ENCODE measurements around the gene CCDC120.
A peak's percentile ranks its signal among the peaks of the same experiment; 100 is the strongest.

CCDC120 gene, protein sequence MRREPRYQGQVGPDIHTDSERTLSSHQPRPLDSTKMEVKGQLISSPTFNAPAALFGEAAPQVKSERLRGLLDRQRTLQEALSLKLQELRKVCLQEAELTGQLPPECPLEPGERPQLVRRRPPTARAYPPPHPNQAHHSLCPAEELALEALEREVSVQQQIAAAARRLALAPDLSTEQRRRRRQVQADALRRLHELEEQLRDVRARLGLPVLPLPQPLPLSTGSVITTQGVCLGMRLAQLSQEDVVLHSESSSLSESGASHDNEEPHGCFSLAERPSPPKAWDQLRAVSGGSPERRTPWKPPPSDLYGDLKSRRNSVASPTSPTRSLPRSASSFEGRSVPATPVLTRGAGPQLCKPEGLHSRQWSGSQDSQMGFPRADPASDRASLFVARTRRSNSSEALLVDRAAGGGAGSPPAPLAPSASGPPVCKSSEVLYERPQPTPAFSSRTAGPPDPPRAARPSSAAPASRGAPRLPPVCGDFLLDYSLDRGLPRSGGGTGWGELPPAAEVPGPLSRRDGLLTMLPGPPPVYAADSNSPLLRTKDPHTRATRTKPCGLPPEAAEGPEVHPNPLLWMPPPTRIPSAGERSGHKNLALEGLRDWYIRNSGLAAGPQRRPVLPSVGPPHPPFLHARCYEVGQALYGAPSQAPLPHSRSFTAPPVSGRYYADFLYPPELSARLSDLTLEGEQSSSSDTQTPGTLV

DNA sequence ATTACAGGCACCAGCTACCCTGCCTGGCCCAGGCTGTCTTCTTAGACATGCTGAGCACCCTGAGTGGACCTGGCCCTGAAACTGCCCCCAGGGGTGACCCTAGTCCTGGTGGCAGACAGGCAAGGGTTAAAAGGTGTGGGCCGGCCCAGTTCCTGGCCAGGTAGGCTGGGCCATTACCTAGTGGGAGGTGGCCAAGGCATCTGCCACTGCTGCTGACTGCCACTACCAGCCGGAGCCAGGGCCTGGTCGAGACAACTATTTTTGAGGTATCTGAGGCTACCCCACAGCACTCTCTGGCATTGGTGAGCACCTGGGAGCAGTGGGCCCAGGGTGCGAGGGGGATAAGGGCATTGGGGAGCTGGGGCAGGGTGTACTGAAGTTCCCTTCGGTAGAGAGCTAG, at the start of gene CCDC120:
Gene CCDC120, plus strand, starts transcription at position 206 of the 400 bp plus-strand sequence. CDS start 3,043 bp downstream, outside the sequence.
- no peak for DNase-seq (ENCODE audit: low read depth)

DNA sequence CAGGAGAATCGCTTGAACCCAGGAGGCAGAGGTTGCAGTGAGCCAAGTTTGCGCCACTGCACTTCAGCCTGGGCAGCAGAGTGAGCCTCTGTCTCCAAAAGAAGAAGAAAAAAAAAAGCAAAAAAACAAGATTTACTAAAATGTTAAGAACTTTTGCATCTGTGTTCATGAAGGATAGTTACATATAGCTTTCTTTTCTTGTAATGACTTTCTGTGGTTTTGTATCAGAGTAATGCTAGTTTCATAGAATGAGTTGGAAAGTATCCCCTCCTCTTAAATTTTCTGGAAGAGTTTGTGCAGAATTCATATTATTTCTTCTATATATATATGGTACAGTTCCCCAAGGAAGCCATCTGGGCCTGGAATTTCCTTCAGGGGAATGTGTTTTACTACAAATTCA, 39.7 kb upstream of the CCDC120 start:
- no peak for DNase-seq (ENCODE audit: low read depth)

DNA sequence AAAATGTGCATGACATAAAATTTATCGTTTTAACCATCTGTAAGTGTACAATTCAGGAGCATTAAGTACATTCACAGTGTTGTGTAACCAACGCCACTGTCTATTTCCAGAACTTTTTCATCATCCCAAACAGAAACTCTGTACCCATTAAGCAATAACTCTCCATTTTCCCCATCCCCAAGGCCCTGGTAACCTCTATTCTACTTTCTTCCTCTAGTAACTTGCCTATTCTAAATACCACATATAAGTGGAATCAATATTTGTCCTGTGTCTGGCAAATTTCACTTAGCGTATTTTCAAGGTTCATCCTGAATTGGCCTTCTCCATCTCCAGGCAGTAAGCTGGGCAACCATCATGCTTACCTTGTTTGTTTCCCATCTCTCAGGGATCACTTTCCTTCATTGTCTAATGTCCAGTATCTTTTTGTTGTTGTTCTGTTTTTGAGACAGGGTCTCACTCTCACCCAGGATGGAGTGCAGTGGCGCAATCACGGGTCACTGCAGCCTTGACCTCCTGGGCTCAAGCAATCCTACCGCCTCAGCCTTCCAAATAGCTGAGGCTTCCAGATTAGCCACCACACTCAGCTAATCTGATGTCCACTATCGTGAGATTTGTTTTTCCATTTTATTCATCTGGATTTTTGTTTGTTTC, 39.1 kb upstream of the CCDC120 start:
- no peak for DNase-seq (ENCODE audit: low read depth)

DNA sequence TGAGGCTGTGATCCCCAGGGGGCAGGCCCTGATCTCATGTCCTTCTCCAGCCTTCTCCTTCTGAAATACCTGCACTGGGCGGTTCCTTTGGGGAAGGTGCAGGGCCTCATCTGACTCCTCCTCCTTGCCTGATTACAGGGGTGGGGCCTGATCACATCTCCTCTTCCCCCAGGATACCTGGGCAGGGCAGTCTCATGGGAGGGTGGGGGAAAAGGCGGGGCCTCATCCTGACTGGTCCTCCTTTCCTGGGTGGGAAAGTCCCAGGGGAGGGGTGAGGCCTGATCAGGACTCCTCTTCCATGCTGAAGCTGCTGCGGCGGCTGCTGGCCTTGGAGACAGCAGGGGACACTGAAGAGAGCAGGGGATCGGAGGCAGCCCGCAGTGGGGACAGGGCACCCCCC, 28.9 kb upstream of the CCDC120 start:
- no peak for DNase-seq (ENCODE audit: low read depth)

DNA sequence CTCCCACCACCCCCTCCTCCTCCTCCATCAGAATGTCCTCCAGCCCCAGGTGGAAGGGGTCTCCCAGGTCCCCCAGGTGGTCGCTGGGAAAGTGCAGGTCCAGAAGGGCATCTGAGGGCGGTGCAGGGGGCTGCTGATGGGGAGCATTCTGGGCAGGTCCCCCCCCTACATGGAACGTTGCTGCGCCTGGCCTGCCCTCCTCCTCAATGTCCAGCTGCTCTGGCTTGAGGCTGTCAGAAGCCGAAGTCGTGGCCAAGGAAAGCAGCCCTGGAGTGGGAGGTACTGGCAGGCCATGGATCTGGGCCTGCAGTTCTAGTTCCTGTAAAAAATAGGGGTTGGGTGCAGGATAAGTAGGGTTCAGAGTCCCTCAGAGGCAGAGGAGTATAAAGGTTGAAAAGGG, 28.5 kb upstream of the CCDC120 start:
- DNase-seq (ENCODE audit: low read depth) = no peak

DNA sequence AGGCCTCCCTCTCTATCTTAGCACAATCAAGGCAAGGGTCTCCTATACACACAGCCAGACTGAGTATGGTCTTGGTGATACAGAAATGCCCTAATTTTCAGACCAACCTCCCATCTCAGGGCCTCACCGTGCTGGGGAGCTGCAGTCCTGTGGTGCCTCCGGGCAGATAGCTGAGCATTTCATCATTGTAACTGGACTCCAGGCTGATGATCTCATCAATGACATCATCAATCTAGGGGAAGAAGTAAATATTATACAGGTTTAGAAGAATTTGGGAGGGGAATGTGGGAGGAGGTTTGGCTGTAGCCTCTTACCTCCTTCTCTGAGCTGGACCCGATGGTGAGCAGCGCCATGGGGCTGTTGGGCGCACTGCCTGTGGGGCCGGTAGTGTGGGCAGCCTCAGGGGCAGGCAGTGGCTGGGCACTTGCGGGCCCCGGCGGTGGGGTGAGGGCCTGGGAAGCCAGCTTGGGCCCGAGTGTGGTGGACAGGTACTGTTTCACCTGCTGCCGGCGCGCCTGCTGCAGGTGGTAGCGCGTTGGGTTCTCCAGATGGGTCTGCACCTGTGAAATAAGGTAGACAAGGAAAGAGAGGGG, 20.8 kb upstream of the CCDC120 start:
- no peak for DNase-seq (ENCODE audit: low read depth)

DNA sequence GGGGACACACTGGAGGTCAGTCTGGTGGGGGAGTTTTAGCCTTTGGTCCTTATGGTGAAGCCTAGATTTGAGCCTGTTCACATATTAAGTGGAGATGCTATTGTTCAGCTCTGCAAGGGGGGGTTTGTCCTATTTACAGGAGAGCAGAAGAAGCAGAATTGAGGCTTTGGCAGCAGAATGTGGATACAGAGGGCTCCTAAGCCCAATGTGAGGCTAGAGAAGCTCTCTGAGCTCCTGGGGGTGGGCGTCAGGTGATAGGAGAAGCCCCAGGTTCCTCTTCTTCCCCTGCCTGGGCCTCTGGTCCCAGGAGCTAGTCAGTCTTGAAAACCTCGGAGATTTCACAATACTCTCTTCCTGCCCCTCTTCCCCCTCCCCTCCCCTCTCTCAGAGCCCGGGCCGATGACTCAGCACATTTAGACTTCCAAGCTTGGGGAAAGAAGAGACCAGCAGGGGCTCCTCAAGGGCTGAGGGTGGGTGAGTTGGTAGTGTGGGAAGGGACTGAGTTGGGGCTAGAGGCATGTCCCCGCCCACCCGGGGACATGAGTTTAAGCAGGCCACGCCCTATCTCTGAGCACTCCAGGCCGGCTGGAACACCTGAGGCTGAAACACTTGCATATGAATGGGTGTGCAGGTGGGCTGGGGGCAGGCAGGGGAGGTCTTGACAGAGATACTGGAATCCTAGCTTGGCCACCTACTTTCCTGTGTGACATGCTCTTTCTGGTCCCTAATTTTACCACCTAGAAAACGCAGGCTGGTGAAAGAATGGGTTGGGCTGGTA, 19.0 kb upstream of the CCDC120 start:
- DNase-seq (ENCODE audit: low read depth) = peak; percentile 94

DNA sequence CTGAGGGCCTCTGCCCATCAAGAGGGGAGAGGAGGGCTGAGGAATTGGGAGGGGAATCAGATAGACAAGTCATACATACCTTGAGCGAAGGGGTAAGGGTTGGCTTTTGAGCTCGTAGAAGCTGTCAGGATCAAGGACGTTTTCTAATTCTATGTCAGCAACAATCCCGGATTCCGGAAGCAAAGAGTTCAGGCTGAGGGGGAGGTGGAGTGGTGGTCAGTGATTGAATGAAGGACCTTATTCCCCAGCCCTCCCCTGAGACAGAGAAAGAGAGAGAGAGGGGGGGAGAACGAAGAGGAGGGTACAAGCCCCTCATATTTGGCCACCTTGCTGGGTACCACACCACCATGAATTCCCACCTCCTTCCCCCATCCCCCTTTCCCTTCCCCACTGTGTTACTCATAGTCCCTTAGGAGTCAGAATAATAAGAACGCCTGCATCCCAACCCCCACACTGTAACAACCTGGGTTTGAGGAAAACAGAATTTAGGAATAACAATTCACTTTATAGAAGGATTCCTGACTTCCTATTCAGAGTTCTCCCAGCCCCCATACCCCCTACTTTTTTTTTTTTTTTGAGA, 18.3 kb upstream of the CCDC120 start:
- no peak for DNase-seq (ENCODE audit: low read depth)

DNA sequence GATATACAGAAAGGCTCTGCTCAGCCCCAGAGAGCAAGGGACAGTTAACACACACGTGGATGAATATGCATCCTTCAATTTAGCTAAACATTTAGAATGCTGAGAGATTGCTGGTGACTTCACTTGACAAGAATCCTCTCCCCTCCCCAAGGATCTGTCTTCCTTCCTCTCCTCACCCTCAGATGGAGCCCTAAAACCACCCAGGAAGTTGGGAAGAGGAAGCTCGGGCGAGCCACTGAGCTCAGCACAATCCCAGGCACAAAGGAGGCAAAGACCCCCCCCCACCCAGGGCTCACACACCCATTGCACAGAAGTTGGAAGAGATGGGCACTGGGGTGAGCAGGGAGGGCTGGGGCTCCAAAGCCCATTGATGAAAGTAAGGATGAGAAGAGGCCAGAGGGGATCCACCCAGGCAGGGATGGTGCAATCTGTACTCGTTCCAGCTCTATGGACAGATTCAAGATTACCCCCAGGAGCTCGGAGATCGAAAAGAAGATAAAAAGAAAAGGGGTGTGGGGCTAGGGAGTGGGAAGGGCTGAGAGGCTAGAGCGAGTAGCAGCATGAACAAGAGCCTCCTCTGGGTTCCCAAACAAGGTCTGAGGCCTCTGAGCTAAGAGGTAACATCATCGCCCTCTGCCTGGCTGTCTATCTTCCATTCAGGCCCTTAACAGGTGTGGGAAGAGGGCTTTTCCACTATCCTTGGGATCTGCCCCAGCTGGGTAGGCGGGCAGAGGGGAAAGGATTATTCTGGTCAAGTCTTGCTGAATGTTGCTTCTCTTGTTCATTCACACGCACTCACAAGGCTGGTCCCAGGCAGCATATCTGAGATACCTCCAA, 16.8 kb upstream of the CCDC120 start:
- DNase-seq (ENCODE audit: low read depth) = no peak

DNA sequence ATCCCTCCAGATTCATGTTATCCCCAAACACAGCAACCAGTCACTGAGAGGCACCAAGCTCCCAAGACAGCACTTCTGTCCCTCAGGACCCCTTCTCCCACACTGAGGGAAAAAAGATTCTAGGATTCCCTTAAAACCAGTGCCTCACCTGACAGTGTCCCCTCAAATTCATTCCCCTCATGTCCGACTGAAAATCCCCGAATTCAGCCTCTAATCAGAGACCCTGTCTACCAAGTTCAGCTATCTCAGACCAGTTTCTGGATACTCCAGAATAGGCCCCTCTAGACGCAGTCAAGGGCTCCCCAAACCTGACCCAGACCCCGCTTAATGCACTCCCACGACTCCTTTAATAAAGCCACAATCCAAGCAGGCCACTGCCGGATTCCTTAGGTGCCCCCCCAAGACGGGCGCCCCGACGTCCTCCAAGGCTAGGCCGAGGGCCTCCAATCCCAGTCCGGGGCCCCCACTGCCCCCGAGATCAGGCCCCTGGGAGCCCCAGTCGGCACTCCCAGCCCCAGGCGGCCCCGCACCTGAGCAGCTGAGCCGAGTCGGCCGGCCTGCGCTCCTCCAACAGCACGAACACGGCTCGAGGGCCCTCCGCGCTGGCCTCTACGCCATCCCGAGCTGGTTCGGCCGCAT, 16.1 kb upstream of the CCDC120 start:
- no peak for DNase-seq (ENCODE audit: low read depth)

DNA sequence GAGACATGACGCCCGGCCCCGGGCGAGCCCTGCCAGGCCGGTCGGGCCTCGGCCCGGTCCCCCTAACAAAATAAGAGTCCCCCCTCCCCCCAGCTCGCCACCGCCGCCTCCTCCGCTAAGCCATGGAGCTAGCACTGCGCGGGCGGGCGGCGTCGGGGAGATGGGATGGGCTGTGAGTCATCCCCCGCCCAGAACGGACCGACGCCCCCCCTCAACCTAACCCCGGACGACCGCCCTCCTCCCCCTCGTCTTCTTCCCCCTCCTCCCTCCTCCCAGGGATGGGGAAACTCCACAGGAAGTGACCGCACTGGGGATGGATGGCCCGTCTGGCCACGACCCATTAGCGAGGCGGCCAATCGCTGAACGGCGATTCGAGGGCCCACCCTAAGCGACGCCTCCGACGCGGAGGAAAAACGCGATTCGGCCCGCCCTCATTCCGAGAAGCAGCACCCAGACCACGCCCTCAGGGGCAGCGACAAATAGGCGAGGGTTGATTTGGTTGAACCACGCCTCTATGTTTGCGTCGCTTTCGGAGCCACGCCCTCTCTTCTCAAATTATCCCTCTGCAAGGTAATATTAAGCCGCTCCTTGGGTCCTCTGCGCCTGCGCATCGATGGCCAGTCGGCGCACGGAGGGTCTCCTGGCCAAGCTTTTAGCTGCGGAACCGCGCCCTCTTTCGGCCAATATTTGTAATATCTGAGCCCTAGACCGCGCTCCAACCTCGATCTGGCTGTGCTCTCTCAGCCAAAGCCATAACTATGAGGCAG, 15.4 kb upstream of the CCDC120 start, which contains the start of gene TFE3:
Gene TFE3, minus strand, starts transcription at position 138 of the 767 bp plus-strand sequence. Its CDS starts 131 bp downstream, at position 7.
- peak; percentile 98 for DNase-seq (ENCODE audit: low read depth)

DNA sequence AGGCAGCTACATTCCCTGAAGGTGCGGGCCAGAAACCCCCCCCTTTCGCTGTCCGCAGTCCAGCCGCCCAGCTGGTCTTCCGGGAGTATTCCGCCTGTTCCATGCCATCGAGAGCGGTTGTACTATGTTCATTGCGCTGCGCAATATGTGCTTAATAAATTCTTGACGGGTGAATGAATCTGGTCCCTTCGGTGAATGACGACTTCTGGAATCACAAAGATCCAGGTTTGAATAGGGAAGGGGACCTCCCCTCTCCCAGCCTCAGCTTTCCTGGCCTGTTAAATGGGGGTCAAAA, 14.9 kb upstream of the CCDC120 start:
- no peak for DNase-seq (ENCODE audit: low read depth)

DNA sequence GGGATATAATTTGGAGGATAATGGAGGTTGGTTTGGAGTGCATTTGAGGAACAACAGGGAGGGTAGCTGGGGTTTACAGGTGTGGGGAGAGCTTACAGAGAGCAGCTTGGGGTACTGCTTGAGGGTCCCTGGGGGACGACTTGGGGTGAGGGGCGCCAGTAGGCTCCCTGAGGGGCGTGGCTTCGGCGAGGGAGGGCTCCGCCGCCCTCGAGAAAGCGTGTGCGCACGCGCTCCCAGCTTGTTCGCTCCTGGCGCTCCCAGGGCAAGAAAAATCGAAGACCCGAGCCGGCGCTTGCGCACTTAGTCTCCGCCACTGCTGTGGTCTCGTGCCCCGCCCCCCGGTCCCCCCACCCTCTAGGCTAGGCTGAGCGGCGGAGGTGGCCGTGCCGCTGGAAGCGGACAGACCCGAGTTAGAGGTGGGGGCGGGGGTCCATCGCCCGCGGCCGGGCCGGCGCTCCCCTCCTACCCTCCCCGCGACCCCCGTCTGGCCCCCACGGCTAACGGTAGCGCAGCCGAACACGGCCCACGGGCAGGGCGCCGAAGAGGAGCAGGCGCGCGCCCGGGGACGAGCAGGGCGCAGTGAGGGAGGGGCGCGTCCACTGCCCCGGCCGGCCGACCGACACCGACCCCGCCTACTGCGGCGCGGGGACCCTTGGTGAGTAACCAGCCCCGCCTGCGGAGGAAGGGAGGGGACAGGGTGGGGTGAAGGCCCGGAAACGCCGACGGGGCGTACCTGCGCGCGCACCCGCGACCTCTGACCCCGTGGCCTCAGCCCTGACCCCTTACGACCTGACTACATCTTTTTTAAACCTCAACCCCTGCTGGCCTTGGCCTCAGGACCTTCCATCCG, 5.4 kb upstream of the CCDC120 start:
- DNase-seq (ENCODE audit: low read depth) = peak; percentile 73

DNA sequence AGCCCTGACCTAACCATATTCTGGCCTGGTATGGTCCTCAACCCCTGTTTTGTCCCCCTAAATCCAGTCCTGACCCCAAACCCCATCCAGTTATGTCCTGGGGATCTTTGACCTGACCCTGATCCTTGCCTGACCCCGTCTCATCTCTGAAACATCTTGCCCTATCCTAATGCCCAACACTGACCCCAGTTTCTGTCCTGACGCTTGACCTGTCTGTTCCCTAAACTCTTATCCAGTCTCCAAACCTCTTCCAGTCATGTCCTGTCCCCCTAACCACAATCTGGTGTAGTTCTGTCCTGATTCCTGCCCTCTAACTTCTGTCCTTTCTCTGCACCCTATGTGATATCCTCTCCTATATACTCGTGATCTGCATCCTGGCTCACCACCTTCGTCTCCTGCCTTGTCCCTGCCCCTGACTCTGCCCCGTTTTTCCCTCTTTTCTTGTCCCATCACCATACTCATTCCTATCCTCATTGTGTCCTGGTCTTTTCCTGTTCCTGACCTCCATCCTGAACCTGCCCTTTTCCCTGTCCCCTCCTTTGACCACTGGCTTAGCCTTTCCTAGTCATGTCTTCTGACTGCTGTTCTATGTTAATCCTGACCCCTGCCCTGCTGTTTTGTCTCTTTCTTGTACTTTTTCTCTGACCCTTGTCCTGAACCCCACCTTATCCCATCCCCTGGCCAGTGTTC, 4.6 kb upstream of the CCDC120 start:
- no peak for DNase-seq (ENCODE audit: low read depth)

DNA sequence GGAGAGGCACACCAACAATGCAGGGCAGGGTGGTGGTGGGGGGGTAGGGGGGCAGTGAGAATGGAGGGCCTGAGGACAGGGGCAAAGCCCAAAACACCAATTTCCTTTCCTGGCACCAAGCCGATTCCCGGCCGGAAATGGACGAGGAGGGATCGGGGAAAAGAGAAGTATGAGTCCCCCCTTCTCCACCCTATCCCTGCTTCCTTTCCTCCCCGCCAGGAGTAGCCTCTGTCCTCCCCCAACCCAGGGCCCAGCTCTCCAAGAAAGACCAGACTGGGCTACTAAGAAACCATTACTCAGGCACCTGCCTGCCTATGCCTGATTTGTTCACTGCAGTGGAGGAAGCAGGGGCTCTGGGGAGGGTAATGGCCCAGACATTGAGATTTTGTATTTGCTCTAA, 402 bp downstream of the CCDC120 start:
- no peak for DNase-seq (ENCODE audit: low read depth)

DNA sequence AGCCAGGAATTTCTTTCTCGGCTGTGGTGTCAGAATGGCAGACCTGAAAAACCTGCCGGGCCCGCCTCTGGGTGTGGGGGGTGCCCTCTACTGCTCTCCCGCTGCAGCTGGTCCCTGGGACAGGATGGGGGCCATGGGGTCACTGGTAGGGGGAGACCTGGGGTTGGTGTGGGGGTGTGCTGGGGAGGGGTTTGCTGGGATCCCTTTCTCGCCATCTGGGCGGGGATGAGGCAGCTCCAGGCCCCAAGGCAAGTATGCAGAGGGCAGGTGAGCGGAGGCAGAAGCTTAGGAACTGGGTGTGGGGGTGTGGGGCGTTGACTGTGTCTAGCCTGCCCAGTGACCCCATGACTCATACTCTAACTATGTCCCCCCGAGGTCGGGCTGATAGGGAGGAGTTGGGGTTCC, 884 bp downstream of the CCDC120 start:
- DNase-seq (ENCODE audit: low read depth) = no peak

DNA sequence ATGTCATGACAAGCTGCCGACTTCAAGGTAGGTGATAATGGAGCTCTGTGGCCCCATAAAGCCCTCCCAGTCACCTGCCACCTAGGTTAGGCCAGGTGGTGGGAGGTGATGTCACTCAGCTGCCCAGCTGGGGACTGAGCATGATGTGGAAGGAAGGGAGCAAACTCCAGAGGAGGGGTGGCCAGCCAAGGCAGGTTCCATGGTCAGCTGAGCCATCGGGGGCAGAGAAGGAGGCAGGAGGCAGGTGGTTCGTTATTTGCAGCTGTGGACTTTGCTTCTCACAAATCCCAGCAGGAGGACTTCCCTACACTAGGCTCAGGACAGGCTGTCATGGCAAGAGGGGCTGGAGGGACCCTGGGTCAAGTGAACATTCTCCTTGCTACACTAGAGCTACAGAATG, 2.1 kb downstream of the CCDC120 start:
- DNase-seq (ENCODE audit: low read depth) = no peak

DNA sequence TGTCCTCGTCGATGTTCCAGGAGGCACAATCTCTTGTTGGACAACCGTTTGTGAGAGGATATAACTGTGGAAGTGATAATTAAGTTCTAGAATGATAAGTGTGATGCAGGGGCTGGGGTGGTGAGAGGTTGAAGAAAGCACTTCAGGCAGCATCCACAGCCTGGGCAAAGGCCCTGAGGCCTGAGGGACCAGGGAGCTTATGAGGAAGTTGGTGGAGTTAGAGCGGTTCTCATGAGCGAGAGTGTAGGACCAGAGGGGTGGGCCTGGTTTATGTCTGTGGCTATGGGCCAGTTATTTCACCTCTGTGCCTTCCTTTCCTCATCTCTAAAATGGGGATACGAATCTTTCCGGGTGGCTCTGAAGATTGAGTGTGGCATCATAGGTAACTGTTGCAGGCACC, 2.7 kb downstream of the CCDC120 start:
- no peak for DNase-seq (ENCODE audit: low read depth)
